ENCODE measurements around the gene TRO. TPM values are rescaled to one million over a fixed set of nuclear protein-coding genes. Genes with fewer than 3 reads are reported as not detected.

TRO gene
- total RNA-seq, 2 experiments from 2014 or later, result 5.9 to 7.9 TPM

Other genes with a start within 250 kb of the TRO start
- gene ITIH6, start 122.6 kb upstream of the TRO start, total RNA-seq, result not detected
- gene MAGED2, start 113.1 kb upstream of the TRO start, total RNA-seq, result 10 to 100 TPM; 29.9 to 32.9 TPM
- under 1 TPM; 0.54 to 0.86 TPM for gene PFKFB1, start 73.4 kb downstream of the TRO start, total RNA-seq
- gene APEX2, start 79.5 kb downstream of the TRO start, total RNA-seq, result 10 to 100 TPM; 41.7 to 41.8 TPM
- not detected for gene ALAS2, start 110.2 kb downstream of the TRO start, total RNA-seq
- under 1 TPM; 0.52 to 0.56 TPM for gene PAGE2B, start 154.2 kb downstream of the TRO start, total RNA-seq
- gene PAGE2, start 168.2 kb downstream of the TRO start, total RNA-seq, result not detected

All from activated naive CD8-positive, alpha-beta T cell treated with anti-CD3 and anti-CD28 coated beads for 36 hours (primary cell).